Epithelial cell of prostate (primary cell): ENCODE data around the gene ATP13A2.
A peak's percentile ranks its signal among the peaks of the same experiment; 100 is the strongest.

Experiments used
- DNase-seq: peaks from one replicate; pipeline ENCODE4 v3.0.0-alpha.2; 2011; ENCODE audit warnings: low read depth, low spot score
- H3K27ac ChIP-seq: fragments of 450-650 bp; 2 replicates; pipeline ENCODE4 v1.5.1; 2017; ENCODE audit warnings: mild to moderate bottlenecking

ATP13A2 gene

GRCh38 chr1:17011439-17012307 lies at the start of gene ATP13A2:
Gene ATP13A2, minus strand, starts transcription at chr1:17011928. Its CDS starts 190 bp downstream, at chr1:17011738.
- DNase-seq = no peak
- peak within 1 kb of the TSS; percentile 33 for H3K27ac ChIP-seq

- no peak for DNase-seq
- no peak overlapping the region for H3K27ac ChIP-seq
Measured at GRCh38 chr1:17061486-17061885, 49.8 kb upstream of the ATP13A2 start.

GRCh38 chr1:17060306-17060749 lies 48.6 kb upstream of the ATP13A2 start:
- no peak overlapping the region for H3K27ac ChIP-seq
- DNase-seq = no peak

DNA sequence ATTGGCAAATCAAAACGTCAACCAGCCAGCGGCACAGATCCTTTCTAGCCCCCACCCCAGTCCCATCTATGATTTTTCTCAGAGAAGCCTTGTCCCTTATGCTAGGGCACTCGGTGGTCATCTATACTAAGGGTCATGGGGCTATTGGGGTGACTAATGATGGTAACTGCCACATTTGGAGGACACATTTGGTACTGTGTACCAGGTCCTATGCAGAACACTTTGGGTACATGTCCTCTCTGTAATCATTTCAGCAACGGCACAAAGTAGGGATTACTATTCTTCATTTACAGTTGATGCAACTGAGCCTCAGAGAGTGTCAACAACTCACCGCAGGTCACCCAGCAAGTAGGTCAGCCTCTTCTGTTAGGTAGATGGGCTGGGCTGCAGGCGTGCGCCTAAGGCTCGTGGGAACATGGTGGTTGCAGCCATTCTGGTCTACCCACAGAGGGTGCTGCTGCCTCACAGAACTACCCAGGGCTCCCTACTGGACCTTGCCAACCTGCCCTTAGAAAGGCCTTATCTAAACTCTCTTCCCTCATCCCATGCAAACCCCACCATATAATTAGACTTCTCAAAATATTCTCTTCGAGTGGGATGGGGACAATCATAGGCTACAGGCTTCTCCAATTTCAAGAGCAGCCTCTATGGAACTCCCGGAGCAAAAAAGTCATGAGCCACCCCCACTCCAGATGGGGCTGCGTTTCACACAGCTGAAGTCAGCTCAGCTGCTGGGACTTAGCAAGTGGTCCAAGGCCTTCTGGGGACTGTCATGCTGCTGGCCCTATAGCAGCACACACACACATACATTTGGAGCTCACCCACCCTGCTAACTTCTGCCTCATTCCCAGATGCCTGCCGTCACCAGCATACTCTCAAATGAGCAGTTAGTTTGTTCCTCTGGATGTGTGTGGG lies 47.9 kb upstream of the ATP13A2 start:
- no peak for DNase-seq
- no peak overlapping the region for H3K27ac ChIP-seq

DNA sequence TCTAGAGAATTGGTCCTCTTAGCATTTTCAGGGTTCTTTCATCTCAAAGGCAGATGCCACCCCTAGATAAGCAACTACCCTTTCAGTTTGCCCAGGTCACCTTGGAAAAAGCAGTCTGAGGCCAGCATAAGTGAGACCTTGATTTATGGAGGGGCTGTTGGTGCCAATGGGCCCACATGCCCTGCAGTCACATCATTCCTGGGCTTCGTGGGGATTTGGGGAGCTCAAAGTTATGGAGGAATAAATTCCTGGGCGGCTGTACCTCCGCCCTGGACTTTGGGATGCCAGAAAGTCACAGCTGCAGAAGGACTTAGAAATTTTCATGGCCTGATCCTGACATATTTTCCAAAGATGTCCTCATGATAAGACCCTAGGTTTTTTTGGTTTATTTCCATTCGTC lies 44.8 kb upstream of the ATP13A2 start:
- DNase-seq = no peak
- H3K27ac ChIP-seq = no peak overlapping the region

DNA sequence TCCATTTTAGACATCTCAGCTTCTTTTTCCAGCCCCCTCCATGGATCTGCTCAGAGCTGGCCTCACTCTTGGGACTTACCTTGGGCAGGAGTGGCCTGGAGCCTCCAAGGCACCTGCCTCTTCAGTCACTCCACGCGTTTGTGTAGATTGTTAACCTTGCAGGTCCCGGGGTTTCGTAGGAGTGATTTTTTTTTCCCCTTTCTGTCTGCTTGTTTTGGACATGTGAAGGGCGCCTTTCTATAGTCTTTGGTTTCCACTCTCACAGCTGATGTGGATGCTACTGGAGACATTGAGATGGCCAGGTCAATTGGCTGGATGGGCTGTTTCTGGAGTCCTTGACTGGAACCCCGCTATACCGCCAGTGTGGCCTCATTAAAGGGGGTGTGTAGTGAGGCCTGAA lies 44.1 kb upstream of the ATP13A2 start:
- no peak for DNase-seq

GRCh38 chr1:17053685-17054410 lies 42.1 kb upstream of the ATP13A2 start, which contains the start of gene SDHB:
Gene SDHB, minus strand, starts transcription at chr1:17054032. Its CDS starts 13 bp downstream, at chr1:17054019.
- DNase-seq = peak; percentile 82
- H3K27ac ChIP-seq = peak within 1 kb of the TSS; percentile 46

More for the DNA sequence above, 44.1 kb upstream of the ATP13A2 start:
- H3K27ac ChIP-seq = peak overlapping the region; percentile 46

- peak overlapping the region; percentile 46 for H3K27ac ChIP-seq
- DNase-seq = no peak
Measured at GRCh38 chr1:17053086-17053684, 41.5 kb upstream of the ATP13A2 start.

DNA sequence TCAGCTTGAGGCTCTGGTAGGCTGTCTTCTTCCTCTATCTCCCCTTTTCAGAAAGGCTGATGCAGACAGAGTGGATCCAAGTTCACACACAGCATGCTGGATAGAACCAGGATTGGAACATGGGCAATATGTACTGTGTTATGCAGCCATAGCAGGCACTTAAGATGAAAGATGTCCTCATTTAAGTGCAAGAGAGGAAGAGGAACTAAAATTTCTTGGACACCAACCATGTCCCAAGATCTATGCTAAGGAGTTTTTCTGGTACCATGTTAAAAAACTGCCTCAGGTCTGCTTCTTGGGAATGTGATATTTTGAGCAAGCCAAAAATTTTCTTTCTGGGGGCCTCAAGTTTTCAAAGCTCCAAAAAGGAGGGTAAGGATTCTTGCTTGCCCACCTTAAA lies 40.9 kb upstream of the ATP13A2 start:
- H3K27ac ChIP-seq = no peak overlapping the region
- DNase-seq = no peak

DNA sequence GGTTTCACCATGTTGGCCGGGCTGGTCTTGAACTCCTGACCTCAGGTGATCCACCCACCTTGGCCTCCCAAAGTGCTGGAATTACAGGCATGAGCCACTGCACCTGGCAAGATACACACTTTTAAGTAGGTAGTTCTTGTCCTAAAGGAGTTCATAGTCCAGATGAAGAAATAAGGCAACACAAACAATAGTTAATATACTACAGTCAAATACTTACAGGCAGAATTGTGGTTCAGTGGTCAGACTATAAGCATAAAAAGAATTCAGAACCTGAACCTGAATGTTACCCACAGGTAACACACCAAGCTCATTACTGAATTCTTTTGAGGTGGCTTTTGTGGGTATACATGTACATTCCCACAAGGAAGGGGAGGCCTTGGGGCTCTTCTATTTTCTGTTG lies 40.3 kb upstream of the ATP13A2 start:
- no peak overlapping the region for H3K27ac ChIP-seq
- DNase-seq = no peak

DNA sequence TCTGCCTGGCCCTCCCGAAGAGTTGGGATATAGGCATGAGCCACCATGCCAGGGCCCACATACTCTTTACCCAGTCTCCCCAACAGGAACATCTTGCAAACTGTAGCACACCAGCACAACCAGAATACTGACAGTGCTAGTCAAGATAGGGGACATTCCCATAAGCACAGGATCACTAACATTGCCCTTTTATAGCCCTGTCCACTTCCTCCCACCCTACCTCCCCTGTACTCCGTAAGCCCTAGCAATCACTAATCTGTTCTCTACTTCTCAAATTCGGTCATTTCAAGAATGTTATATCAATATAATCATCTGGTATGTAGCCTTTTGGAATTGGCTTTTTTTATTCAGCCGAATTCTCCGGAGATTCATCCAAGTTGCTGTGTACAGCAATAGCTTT lies 36.2 kb upstream of the ATP13A2 start:
- no peak overlapping the region for H3K27ac ChIP-seq
- no peak for DNase-seq

- DNase-seq = no peak
- no peak overlapping the region for H3K27ac ChIP-seq
Measured at GRCh38 chr1:17046334-17046657, 34.6 kb upstream of the ATP13A2 start.

- no peak for DNase-seq
- no peak overlapping the region for H3K27ac ChIP-seq
Measured at GRCh38 chr1:17045634-17046333, 34.1 kb upstream of the ATP13A2 start.

- no peak overlapping the region for H3K27ac ChIP-seq
- DNase-seq = no peak
Measured at GRCh38 chr1:17045150-17045549, 33.4 kb upstream of the ATP13A2 start.

DNA sequence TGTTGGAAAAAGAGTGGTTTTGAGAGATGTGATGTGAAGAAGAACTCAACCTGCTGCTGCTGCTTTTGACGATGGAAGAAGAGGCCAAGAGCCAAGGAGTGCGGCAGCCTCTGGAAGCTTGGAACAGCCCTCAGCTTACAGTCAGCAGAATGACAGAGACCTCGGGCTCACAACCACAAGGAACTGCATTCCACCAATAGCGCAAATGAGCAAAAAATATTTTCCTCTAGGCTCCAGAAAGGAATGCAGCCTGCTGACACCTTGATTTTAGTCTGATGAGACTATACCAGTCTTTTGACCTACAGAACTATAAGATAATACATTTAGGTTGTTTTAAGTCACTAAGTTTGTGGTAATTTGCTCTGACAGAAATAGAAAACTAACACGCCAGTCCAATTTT lies 31.9 kb upstream of the ATP13A2 start:
- no peak overlapping the region for H3K27ac ChIP-seq

GRCh38 chr1:17040135-17040534 lies 28.4 kb upstream of the ATP13A2 start:
- no peak overlapping the region for H3K27ac ChIP-seq
- DNase-seq = no peak

More for the DNA sequence above, 31.9 kb upstream of the ATP13A2 start:
- DNase-seq = no peak

- no peak for DNase-seq
- no peak overlapping the region for H3K27ac ChIP-seq
Measured at GRCh38 chr1:17039522-17039921, 27.8 kb upstream of the ATP13A2 start.

DNA sequence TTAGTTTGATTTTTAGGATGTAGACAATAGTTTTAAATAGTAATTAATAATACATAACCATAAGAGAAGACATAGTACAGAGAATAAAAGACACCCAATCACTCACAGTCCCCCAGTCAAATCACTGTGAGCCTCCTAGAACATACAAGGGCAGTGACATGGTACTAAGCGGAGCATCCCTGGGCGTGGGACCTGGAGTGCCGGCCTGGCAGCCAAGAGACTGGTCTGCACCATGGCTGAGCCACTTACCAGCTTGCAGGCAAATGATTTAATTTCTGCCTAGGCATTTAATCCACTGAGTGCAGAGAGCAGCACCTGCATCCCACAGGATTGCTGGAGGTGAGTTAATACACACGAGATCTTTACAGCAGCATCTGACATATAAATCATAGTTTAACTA lies 21.8 kb upstream of the ATP13A2 start:
- no peak overlapping the region for H3K27ac ChIP-seq
- no peak for DNase-seq

- no peak for DNase-seq
- H3K27ac ChIP-seq = no peak overlapping the region
Measured at GRCh38 chr1:17032741-17033140, 21.0 kb upstream of the ATP13A2 start.
